Astrocyte (in vitro differentiated cells and primary cell): ENCODE measurements around the gene LRBA. TPM values are rescaled to one million over a fixed set of nuclear protein-coding genes. Genes with fewer than 3 reads are reported as not detected.
A peak's percentile ranks its signal among the peaks of the same experiment; 100 is the strongest.

Source experiments
- DNase-seq: peaks from one replicate; pipeline ENCODE4 v3.0.0-alpha.2; 2010; ENCODE audit warnings: low read depth
- FAIRE-seq: peaks from 2 replicates; lab custom pipeline; 2011; peaks lifted over from hg19 to GRCh38; lab: Jason Lieb, UNC
- H2AFZ ChIP-seq: 2 replicates; pipeline ENCODE4 v1.6.0; 2012; ENCODE audit warnings: low read depth, low read length, inconsistent platforms
- H3K27ac ChIP-seq: 2 replicates; pipeline ENCODE4 v1.5.1; 2011; ENCODE audit warnings: low read depth, low read length, inconsistent platforms
- H3K27me3 ChIP-seq: 2 replicates; pipeline ENCODE4 v1.6.0; 2011; ENCODE audit warnings: low read length, inconsistent platforms; ENCODE audit not compliant: insufficient read depth
- H3K36me3 ChIP-seq: 2 replicates; pipeline ENCODE4 v1.5.1; 2011; ENCODE audit warnings: low read length, inconsistent platforms; ENCODE audit not compliant: insufficient read depth
- H3K4me1 ChIP-seq: 2 replicates; pipeline ENCODE4 v1.5.1; 2011; ENCODE audit warnings: low read length, inconsistent platforms; ENCODE audit not compliant: insufficient read depth
- H3K4me2 ChIP-seq: 2 replicates; pipeline ENCODE4 v1.6.0; 2012; ENCODE audit warnings: low read length, inconsistent platforms
- H3K4me3 ChIP-seq: 2 replicates; pipeline ENCODE4 v1.5.1; 2011; ENCODE audit warnings: low read depth, mild to moderate bottlenecking, low read length, inconsistent platforms; ENCODE audit not compliant: insufficient read depth
- H3K79me2 ChIP-seq: 2 replicates; pipeline ENCODE4 v1.6.0; 2012; ENCODE audit warnings: mild to moderate bottlenecking, low read length, inconsistent platforms; ENCODE audit not compliant: insufficient read depth
- H3K9ac ChIP-seq: 2 replicates; pipeline ENCODE4 v1.6.0; 2012; ENCODE audit warnings: mild to moderate bottlenecking, low read length, inconsistent platforms
- H3K9me3 ChIP-seq: 2 replicates; pipeline ENCODE4 v1.5.1; 2012; ENCODE audit warnings: low read depth, mild to moderate bottlenecking, low read length, inconsistent platforms; ENCODE audit not compliant: insufficient read depth
- H4K20me1 ChIP-seq: 2 replicates; pipeline ENCODE4 v1.6.0; 2012; ENCODE audit warnings: low read length, inconsistent platforms; ENCODE audit not compliant: insufficient read depth
- H3K27ac Mint-ChIP-seq: one replicate; pipeline ENCODE4 v1.8.0; 2021; ENCODE audit warnings: mild to moderate bottlenecking, mixed read lengths; ENCODE audit not compliant: unreplicated experiment
- H3K27me3 Mint-ChIP-seq: one replicate; pipeline ENCODE4 v1.8.0; 2021; ENCODE audit warnings: low read depth, mixed read lengths; ENCODE audit not compliant: unreplicated experiment
- H3K36me3 Mint-ChIP-seq: one replicate; pipeline ENCODE4 v1.8.0; 2021; ENCODE audit warnings: low read depth, mixed read lengths; ENCODE audit not compliant: unreplicated experiment
- H3K4me1 Mint-ChIP-seq: one replicate; pipeline ENCODE4 v1.8.0; 2021; ENCODE audit warnings: low read depth, mixed read lengths; ENCODE audit not compliant: unreplicated experiment
- H3K4me3 Mint-ChIP-seq: one replicate; pipeline ENCODE4 v1.8.0; 2021; ENCODE audit warnings: mild to moderate bottlenecking, moderate library complexity, mixed read lengths; ENCODE audit not compliant: unreplicated experiment
- H3K9me3 Mint-ChIP-seq: one replicate; pipeline ENCODE4 v1.8.0; 2021; ENCODE audit warnings: mild to moderate bottlenecking, mixed read lengths; ENCODE audit not compliant: unreplicated experiment
- CTCF ChIP-seq: IDR thresholded peaks from 2 replicates; pipeline ENCODE4 v1.5.1; 2011; ENCODE audit warnings: low read depth, mild to moderate bottlenecking, inconsistent platforms, low read length, moderate library complexity; ENCODE audit not compliant: insufficient read depth
- EZH2 ChIP-seq: IDR thresholded peaks from 2 replicates; pipeline ENCODE4 v1.6.1; 2012; ENCODE audit warnings: mild to moderate bottlenecking, low read length, inconsistent platforms; ENCODE audit not compliant: insufficient read depth
- total RNA-seq: library from RNA; stranded (reverse); gene quantifications from 2 replicates; pipeline ENCODE4 v1.2.1, GENCODE V29; 2021

LRBA gene
- total RNA-seq, 1 donor from 2014 or later: 25.3 TPM

DNA sequence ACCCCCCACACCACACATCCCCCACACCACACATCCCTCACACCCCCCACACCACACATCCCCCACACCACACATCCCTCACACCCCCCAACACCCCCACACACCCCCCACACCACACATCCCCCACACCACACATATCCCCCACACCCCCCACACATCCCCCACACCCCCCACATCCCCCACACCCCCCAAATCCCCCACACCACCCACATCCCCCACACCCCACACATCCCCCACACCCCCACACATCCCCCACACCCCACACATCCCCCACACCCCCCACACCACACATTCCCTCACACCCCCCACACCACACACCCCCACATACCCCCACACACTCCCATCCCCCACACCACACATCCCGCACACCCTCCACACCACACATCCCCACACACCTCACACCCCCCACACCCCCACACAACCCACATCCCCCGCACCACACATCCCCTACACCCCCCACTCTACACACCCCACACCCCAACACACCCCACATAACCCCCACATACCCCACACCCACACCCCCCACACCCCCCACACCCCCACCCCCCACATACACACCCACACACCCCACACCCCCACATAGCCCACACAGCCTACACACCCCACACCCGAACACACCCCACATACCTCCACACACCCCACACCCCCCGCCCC lies 764.0 kb downstream of the LRBA start:
- H3K27me3 ChIP-seq: no peaks in the 10 kb centered on the region
- FAIRE-seq (no peak), DNase-seq (no peak)
- H3K36me3 Mint-ChIP-seq: peaks cover 28% of the 10 kb centered on the region
- no peaks in the 10 kb centered on the region for H3K36me3 ChIP-seq
- H3K4me1 ChIP-seq: peaks cover 5% of the 10 kb centered on the region
- H3K9ac ChIP-seq: no peak overlapping the region
- H3K27ac ChIP-seq: no peak overlapping the region
- H3K27ac Mint-ChIP-seq: no peak overlapping the region
- no peak for TF ChIP-seq CTCF
- TF ChIP-seq EZH2: no peak
- no peaks in the 10 kb centered on the region for H3K27me3 Mint-ChIP-seq
- no peak overlapping the region for H3K4me3 Mint-ChIP-seq
- no peaks in the 10 kb centered on the region for H3K79me2 ChIP-seq
- H2AFZ ChIP-seq: no peak overlapping the region
- H3K4me3 ChIP-seq: no peak overlapping the region
- H3K9me3 Mint-ChIP-seq: no peaks in the 10 kb centered on the region
- H4K20me1 ChIP-seq: no peaks in the 10 kb centered on the region
- no peaks in the 10 kb centered on the region for H3K9me3 ChIP-seq
- H3K4me2 ChIP-seq: no peak overlapping the region
- peaks cover 10% of the 10 kb centered on the region for H3K4me1 Mint-ChIP-seq

DNA sequence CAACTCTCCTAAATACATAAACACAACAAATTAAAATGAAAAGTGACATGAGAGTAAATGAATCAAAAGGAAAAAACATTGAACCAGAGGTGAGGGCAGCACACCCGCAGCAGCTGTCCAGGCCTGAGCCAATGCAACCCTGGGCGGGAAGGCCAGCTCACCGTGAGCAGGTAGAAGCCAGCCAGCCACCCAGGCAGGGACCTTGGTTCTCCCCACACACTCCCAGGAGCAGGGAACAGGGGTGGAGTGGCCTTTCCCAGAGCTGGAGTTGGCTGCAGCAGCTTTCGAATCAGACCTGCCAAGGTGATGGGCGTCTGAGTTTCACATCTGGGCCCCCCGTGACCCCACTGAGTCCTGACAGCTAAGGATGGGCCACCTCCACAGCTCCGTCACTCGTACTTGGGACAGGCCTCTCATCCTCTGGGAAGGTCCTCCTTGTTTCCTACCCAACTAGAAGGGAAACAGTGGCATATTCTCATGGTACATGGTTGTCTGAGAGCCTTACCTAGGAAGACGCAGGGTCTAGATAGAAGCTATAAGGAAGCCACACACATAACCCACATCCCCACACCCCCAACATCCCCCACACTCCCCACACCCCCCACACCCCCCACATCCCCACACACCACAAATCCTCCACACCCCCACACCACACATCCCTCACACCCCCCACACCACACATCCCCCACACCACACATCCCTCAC lies 764.6 kb downstream of the LRBA start:
- H3K9me3 Mint-ChIP-seq: no peaks in the 10 kb centered on the region
- peaks cover 10% of the 10 kb centered on the region for H3K4me1 Mint-ChIP-seq
- Histone ChIP-seq H3K79me2 (no peaks in the 10 kb centered on the region), H3K4me3 (no peak overlapping the region), H3K27me3 (no peaks in the 10 kb centered on the region), H3K36me3 (no peaks in the 10 kb centered on the region), H3K4me1 (peaks cover 5% of the 10 kb centered on the region), H2AFZ (no peak overlapping the region), H3K9ac (no peak overlapping the region), H3K27ac (no peak overlapping the region), H3K4me2 (no peak overlapping the region), H3K9me3 (no peaks in the 10 kb centered on the region), H4K20me1 (no peaks in the 10 kb centered on the region)
- H3K27ac Mint-ChIP-seq: no peak overlapping the region
- FAIRE-seq: no peak
- no peak for TF ChIP-seq EZH2
- TF ChIP-seq CTCF: no peak
- peaks cover 26% of the 10 kb centered on the region for H3K36me3 Mint-ChIP-seq
- H3K4me3 Mint-ChIP-seq: no peak overlapping the region
- no peaks in the 10 kb centered on the region for H3K27me3 Mint-ChIP-seq
- no peak for DNase-seq

GRCh38 chr4:150248181-150248580 lies 766.9 kb downstream of the LRBA start:
- no peaks in the 10 kb centered on the region for H3K36me3 ChIP-seq
- H3K27ac ChIP-seq: no peak overlapping the region
- no peaks in the 10 kb centered on the region for H3K9me3 Mint-ChIP-seq
- H3K9me3 ChIP-seq: no peaks in the 10 kb centered on the region
- TF ChIP-seq CTCF (no peak), EZH2 (no peak)
- no peak overlapping the region for H2AFZ ChIP-seq
- H3K27ac Mint-ChIP-seq: peak overlapping the region; percentile 12
- H4K20me1 ChIP-seq: no peaks in the 10 kb centered on the region
- peaks cover 20% of the 10 kb centered on the region for H3K4me1 Mint-ChIP-seq
- H3K9ac ChIP-seq: no peak overlapping the region
- DNase-seq (peak; percentile 54), FAIRE-seq (no peak)
- peaks cover 10% of the 10 kb centered on the region for H3K36me3 Mint-ChIP-seq
- H3K4me2 ChIP-seq: no peak overlapping the region
- H3K4me1 ChIP-seq: peaks cover 18% of the 10 kb centered on the region
- H3K27me3 Mint-ChIP-seq: no peaks in the 10 kb centered on the region
- no peak overlapping the region for H3K4me3 ChIP-seq
- no peaks in the 10 kb centered on the region for H3K79me2 ChIP-seq
- H3K4me3 Mint-ChIP-seq: no peak overlapping the region
- no peaks in the 10 kb centered on the region for H3K27me3 ChIP-seq
